Mucosa of descending colon (tissue), 3 donors: ENCODE measurements around the gene PBRM1. TPM values are rescaled to one million over a fixed set of nuclear protein-coding genes. Genes with fewer than 3 reads are reported as not detected.
A peak's percentile ranks its signal among the peaks of the same experiment; 100 is the strongest.

Experiments
- ATAC-seq: fragments of 200-7000 bp; cut with Tn5 transposase; one replicate; pipeline ENCODE4 v1.9.1; 2020; ENCODE audit warnings: mild to moderate bottlenecking, moderate library complexity
- DNase-seq, 3 donors: peaks; one replicate each; pipeline ENCODE4 v3.0.0-alpha.2; 2020
- H3K36me3 ChIP-seq: fragments of 200-600 bp; one replicate; pipeline ENCODE4 v1.8.0; 2021; ENCODE audit warnings: low read depth, mild to moderate bottlenecking
- H3K4me1 ChIP-seq: fragments of 200-600 bp; one replicate; pipeline ENCODE4 v1.8.0; 2021; ENCODE audit warnings: low read depth, mild to moderate bottlenecking
- H3K4me3 ChIP-seq: fragments of 200-600 bp; one replicate; pipeline ENCODE4 v1.8.0; 2021; ENCODE audit warnings: mild to moderate bottlenecking
- H3K9me3 ChIP-seq: fragments of 200-600 bp; one replicate; pipeline ENCODE4 v1.8.0; 2021; ENCODE audit warnings: mild to moderate bottlenecking
- CTCF ChIP-seq: fragments of 200-600 bp; IDR thresholded peaks from one replicate; pipeline ENCODE4 v1.8.0; 2022; ENCODE audit warnings: antibody characterized with exemption, mild to moderate bottlenecking
- intact Hi-C, 2 donors: fragments of 100-400 bp; cut with DNase I in 1 of 2; cut with micrococcal nuclease in 1 of 2; formaldehyde crosslinking; loops; one replicate each; pipeline versions ENCODE4 v1.11.0 to v1.11.1; 2022; cut with DNase I, micrococcal nuclease
- total RNA-seq, 3 donors: library from RNA; stranded (reverse); fragmentation: NEBNext Ultra II Directional in 2 of 3; extraction: Animal tissue kit (Norgen Biotek cat#: 25700) in 2 of 3; gene quantifications; one replicate each; pipeline versions ENCODE4 v1.2.1 to v1.2.4, GENCODE V29; 2021 to 2023
- donor health status: DM: no; HTN: no; CAD: no; lungs with moderate emphysema.
- donor health status: DM: no; HTN: no; CAD: no.
- donor health status: DM: no; HTN: yes; CAD: no.

PBRM1 gene
- total RNA-seq, 3 donors from 2014 or later, result 48.5 to 86.1 (median 56.8) TPM

GRCh38 chr3:52532838-52533622 lies 152.7 kb downstream of the PBRM1 start:
- intact Hi-C loops, result no loop called here
- H3K36me3 ChIP-seq, result no peaks in the 10 kb centered on the region
- H3K4me3 ChIP-seq, result peak overlapping the region; percentile 26
- DNase-seq (peak; percentile 25 to 62 (median 60)), ATAC-seq (no peak)
- no peaks in the 10 kb centered on the region for H3K9me3 ChIP-seq
- H3K4me1 ChIP-seq, result peaks cover 21% of the 10 kb centered on the region
- no peak for TF ChIP-seq CTCF

- TF ChIP-seq CTCF, result no peak
- H3K9me3 ChIP-seq, result no peaks in the 10 kb centered on the region
- ATAC-seq (no peak), DNase-seq (peak in 2 of 3 donors; percentile 33 to 53)
- intact Hi-C loops, result no loop called here
- H3K4me3 ChIP-seq, result no peak overlapping the region
- no peaks in the 10 kb centered on the region for H3K36me3 ChIP-seq
- peaks cover 16% of the 10 kb centered on the region for H3K4me1 ChIP-seq
Observed at GRCh38 chr3:52532517-52532837, 153.2 kb downstream of the PBRM1 start.

GRCh38 chr3:52531860-52532516 lies 153.7 kb downstream of the PBRM1 start:
- Histone ChIP-seq H3K9me3 (no peaks in the 10 kb centered on the region), H3K4me3 (no peak overlapping the region), H3K36me3 (no peaks in the 10 kb centered on the region), H3K4me1 (peaks cover 12% of the 10 kb centered on the region)
- no peak for TF ChIP-seq CTCF
- intact Hi-C loops, result no loop called here
- ATAC-seq (no peak), DNase-seq (peak in 1 of 3 donors; percentile 30)

- H3K4me3 ChIP-seq, result no peak overlapping the region
- TF ChIP-seq CTCF, result no peak
- peaks cover 9% of the 10 kb centered on the region for H3K4me1 ChIP-seq
- H3K9me3 ChIP-seq, result no peaks in the 10 kb centered on the region
- ATAC-seq (no peak), DNase-seq (peak in 2 of 3 donors; percentile 1 to 28)
- no peaks in the 10 kb centered on the region for H3K36me3 ChIP-seq
- intact Hi-C loops, result no loop called here
Observed at GRCh38 chr3:52530918-52531826, 154.5 kb downstream of the PBRM1 start.
